ENCODE data around the gene FN1.

GRCh38 chr2:215476424-215476823, 40.6 kb upstream of the FN1 start:
- TF ChIP-seq, protein P1, sequence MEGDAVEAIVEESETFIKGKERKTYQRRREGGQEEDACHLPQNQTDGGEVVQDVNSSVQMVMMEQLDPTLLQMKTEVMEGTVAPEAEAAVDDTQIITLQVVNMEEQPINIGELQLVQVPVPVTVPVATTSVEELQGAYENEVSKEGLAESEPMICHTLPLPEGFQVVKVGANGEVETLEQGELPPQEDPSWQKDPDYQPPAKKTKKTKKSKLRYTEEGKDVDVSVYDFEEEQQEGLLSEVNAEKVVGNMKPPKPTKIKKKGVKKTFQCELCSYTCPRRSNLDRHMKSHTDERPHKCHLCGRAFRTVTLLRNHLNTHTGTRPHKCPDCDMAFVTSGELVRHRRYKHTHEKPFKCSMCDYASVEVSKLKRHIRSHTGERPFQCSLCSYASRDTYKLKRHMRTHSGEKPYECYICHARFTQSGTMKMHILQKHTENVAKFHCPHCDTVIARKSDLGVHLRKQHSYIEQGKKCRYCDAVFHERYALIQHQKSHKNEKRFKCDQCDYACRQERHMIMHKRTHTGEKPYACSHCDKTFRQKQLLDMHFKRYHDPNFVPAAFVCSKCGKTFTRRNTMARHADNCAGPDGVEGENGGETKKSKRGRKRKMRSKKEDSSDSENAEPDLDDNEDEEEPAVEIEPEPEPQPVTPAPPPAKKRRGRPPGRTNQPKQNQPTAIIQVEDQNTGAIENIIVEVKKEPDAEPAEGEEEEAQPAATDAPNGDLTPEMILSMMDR (IDR thresholded peaks at IDR 0.05), result no peak
- no peak for TF ChIP-seq EZH2 (IDR thresholded peaks at IDR 0.05; ENCODE audit: borderline replicate concordance, insufficient read depth, low read depth, low read length, poor library complexity, severe bottlenecking)
